MCF 10A (cell line): ENCODE measurements around the gene CRACDL. TPM values are rescaled to one million over a fixed set of nuclear protein-coding genes. Genes with fewer than 3 reads are reported as not detected.
A peak's percentile ranks its signal among the peaks of the same experiment; 100 is the strongest.

ENCODE experiments used
- BruUV-seq: library from RNA; stranded (reverse); fragments of 400-500 nt; replicated peaks from 2 replicates; lab custom pipeline; 2021; lab: Mats Ljungman, UMichigan
- CTCF ChIA-PET: fragments of 300-600 bp; sonication (Branson Sonifier 250); formaldehyde crosslinking; extraction: SDS; loops from one replicate; lab custom pipeline; 2021; ENCODE audit warnings: antibody characterized with exemption, inconsistent platforms; lab: Yijun Ruan, JAX
- POLR2A ChIA-PET: fragments of 300-600, 350-650 bp; sonication (Branson Sonifier 250); formaldehyde crosslinking; extraction: SDS; loops from one replicate; lab custom pipeline; 2020; ENCODE audit warnings: antibody characterized with exemption, inconsistent platforms; lab: Yijun Ruan, JAX
- DNase-seq: peaks from one replicate; pipeline ENCODE4 v3.0.0-alpha.2; 2018; ENCODE audit not compliant: unreplicated experiment
- H3K27ac Mint-ChIP-seq: one replicate; pipeline ENCODE4 v1.8.0; 2022; ENCODE audit warnings: mild to moderate bottlenecking, low read depth, mixed read lengths; ENCODE audit not compliant: unreplicated experiment
- H3K27me3 Mint-ChIP-seq: one replicate; pipeline ENCODE4 v1.8.0; 2022; ENCODE audit warnings: mixed read lengths; ENCODE audit not compliant: insufficient read depth, unreplicated experiment
- H3K36me3 Mint-ChIP-seq: one replicate; pipeline ENCODE4 v1.8.0; 2022; ENCODE audit warnings: mild to moderate bottlenecking, moderate library complexity, mixed read lengths; ENCODE audit not compliant: insufficient read depth, unreplicated experiment
- H3K4me1 Mint-ChIP-seq: one replicate; pipeline ENCODE4 v1.8.0; 2022; ENCODE audit warnings: mixed read lengths; ENCODE audit not compliant: insufficient read depth, unreplicated experiment
- H3K4me3 Mint-ChIP-seq: one replicate; pipeline ENCODE4 v1.8.0; 2022; ENCODE audit warnings: mild to moderate bottlenecking, moderate library complexity, mixed read lengths; ENCODE audit not compliant: unreplicated experiment
- H3K9me3 Mint-ChIP-seq: one replicate; pipeline ENCODE4 v1.8.0; 2022; ENCODE audit warnings: mixed read lengths; ENCODE audit not compliant: unreplicated experiment
- CTCF ChIP-seq: fragments of 200-600 bp; IDR thresholded peaks from one replicate; pipeline ENCODE4 v1.8.0; 2022; ENCODE audit warnings: antibody characterized with exemption, mild to moderate bottlenecking; ENCODE audit not compliant: unreplicated experiment
- intact Hi-C: fragments of 100-400 bp; cut with micrococcal nuclease; formaldehyde crosslinking; loops from 2 replicates; pipeline ENCODE4 v1.14.1; 2022
- total RNA-seq: library from RNA; stranded (reverse); gene quantifications from 2 replicates; pipeline ENCODE4 v1.2.3, GENCODE V29; 2022

Gene CRACDL
- total RNA-seq, 1 experiment from 2014 or later: 12.9 TPM

GRCh38 chr2:98914713-98915580, 21.1 kb downstream of the CRACDL start:
- peak overlapping the region; percentile 94 for H3K27ac Mint-ChIP-seq

GRCh38 chr2:98913916-98914712, 21.9 kb downstream of the CRACDL start:
- no TSS peak for BruUV-seq
- POLR2A ChIA-PET: interaction anchor here (0.6 to 3.7 kb wide), 7 partner anchors 13 to 240 kb away, joined by 3 to 68 read pairs (median 3); partner anchors contain the start of gene CRACDL
- Mint-ChIP-seq H3K27ac (peak overlapping the region; percentile 94), H3K4me1 (peaks cover 75% of the 10 kb centered on the region), H3K27me3 (no peaks in the 10 kb centered on the region), H3K4me3 (no peak overlapping the region), H3K36me3 (peaks cover 12% of the 10 kb centered on the region), H3K9me3 (no peaks in the 10 kb centered on the region)
- peak; percentile 88 for DNase-seq
- intact Hi-C loops: loop anchor here (2.0 to 10.0 kb wide), 2 partner anchors 45 to 269 kb away; no protein-coding TSS in a partner anchor
- TF ChIP-seq CTCF: no peak
- CTCF ChIA-PET: interaction anchor here (1.1 kb wide), 1 partner anchor 48 kb away, joined by 3 read pairs; no protein-coding TSS in a partner anchor

More at GRCh38 chr2:98914713-98915580, 21.1 kb downstream of the CRACDL start:
- no TSS peak for BruUV-seq
- TF ChIP-seq CTCF: no peak
- DNase-seq: peak; percentile 22
- Mint-ChIP-seq H3K36me3 (peaks cover 7% of the 10 kb centered on the region), H3K27me3 (no peaks in the 10 kb centered on the region), H3K4me1 (peaks cover 67% of the 10 kb centered on the region), H3K4me3 (no peak overlapping the region), H3K9me3 (no peaks in the 10 kb centered on the region)
- CTCF ChIA-PET: interaction anchor here (0.6 to 1.1 kb wide), 2 partner anchors 26 to 49 kb away, joined by 3 to 5 read pairs; no protein-coding TSS in a partner anchor
- POLR2A ChIA-PET: interaction anchor here (0.6 to 3.7 kb wide), 4 partner anchors 12 to 78 kb away, joined by 3 to 68 read pairs (median 7); partner anchors contain the start of gene CRACDL
- intact Hi-C loops: loop anchor here (10.0 kb wide), 1 partner anchor 270 kb away; no protein-coding TSS in a partner anchor

GRCh38 chr2:98912957-98913915, 22.8 kb downstream of the CRACDL start:
- peaks cover 16% of the 10 kb centered on the region for H3K36me3 Mint-ChIP-seq
- ChIA-PET CTCF (interaction anchor here (0.5 to 1.4 kb wide), 4 partner anchors 10 to 76 kb away, joined by 3 to 4 read pairs (median 3); partner anchors contain the start of gene CRACDL), POLR2A (interaction anchor here (0.6 to 3.7 kb wide), 15 partner anchors 9 to 242 kb away, joined by 3 to 68 read pairs (median 4); partner anchors contain the start of genes C2orf15, CRACDL, LIPT1 and TSGA10)
- H3K4me1 Mint-ChIP-seq: peaks cover 84% of the 10 kb centered on the region
- intact Hi-C loops: loop anchor here (1.0 to 10.0 kb wide), 3 partner anchors 22 to 268 kb away; no protein-coding TSS in a partner anchor
- H3K27ac Mint-ChIP-seq: peak overlapping the region; percentile 94
- no peaks in the 10 kb centered on the region for H3K9me3 Mint-ChIP-seq
- DNase-seq: peak; percentile 89
- H3K4me3 Mint-ChIP-seq: peak overlapping the region; percentile 69
- no peak for TF ChIP-seq CTCF
- H3K27me3 Mint-ChIP-seq: no peaks in the 10 kb centered on the region
- BruUV-seq: TSS peak; percentile 75
